ENCODE results near the gene FOXL1. TPM values are rescaled to one million over a fixed set of nuclear protein-coding genes. Genes with fewer than 3 reads are reported as not detected.

FOXL1 gene
- total and polyA plus RNA-seq, 12 donors: 0.40 to 1.9 (median 0.84) TPM

- no peak for DNase-seq
- intact Hi-C loops (cut with DNase I): loop anchor here in 6 of 10 donors (5.0 to 10.0 kb wide), 4 partner anchors 93 to 263 kb away; no protein-coding TSS in a partner anchor
- peak overlapping the region in 9 of 10 donors; percentile 33 to 66 (median 60) for H3K4me3 ChIP-seq
- H3K36me3 ChIP-seq: no peaks in the 10 kb centered on the region
- WGBS, 2 donors: 52 to 54% methylated on average over 10 of the region's 10 CpGs
- TF ChIP-seq CTCF (IDR thresholded peaks at IDR 0.05): no peak
- no peak for ATAC-seq
- H3K4me1 ChIP-seq: peaks cover 0 to 44% (median 13%) of the 10 kb centered on the region in 9 donors
- H3K27ac ChIP-seq: peak overlapping the region in 8 of 10 donors; percentile 13 to 90 (median 72)
- peaks cover 3 to 100% (median 92%) of the 10 kb centered on the region in 7 donors for H3K27me3 ChIP-seq
- no peaks in the 10 kb centered on the region for H3K9me3 ChIP-seq
These were observed 6.8 kb upstream of the FOXL1 start for GRCh38 chr16:86571530-86571915.

- no peak for ATAC-seq
- Histone ChIP-seq H3K27ac (peak overlapping the region in 5 of 10 donors; percentile 13 to 90 (median 82)), H3K4me3 (peak overlapping the region in 8 of 10 donors; percentile 33 to 66 (median 60)), H3K27me3 (peaks cover 7 to 100% (median 93%) of the 10 kb centered on the region in 7 donors), H3K4me1 (peaks cover 0 to 46% (median 17%) of the 10 kb centered on the region in 9 donors), H3K9me3 (no peaks in the 10 kb centered on the region), H3K36me3 (no peaks in the 10 kb centered on the region)
- DNase-seq: no peak
- intact Hi-C loops (cut with DNase I): loop anchor here in 6 of 10 donors (5.0 to 10.0 kb wide), 4 partner anchors 93 to 263 kb away; no protein-coding TSS in a partner anchor
- TF ChIP-seq CTCF (IDR thresholded peaks at IDR 0.05): no peak
- 60 to 67% methylated on average over 12 of the region's 12 CpGs for WGBS, 2 donors
These were observed 6.3 kb upstream of the FOXL1 start for GRCh38 chr16:86572041-86572521.

- peak overlapping the region in 3 of 10 donors; percentile 25 to 90 (median 86) for H3K27ac ChIP-seq
- intact Hi-C loops (cut with DNase I): loop anchor here in 6 of 10 donors (5.0 to 10.0 kb wide), 4 partner anchors 92 to 262 kb away; no protein-coding TSS in a partner anchor
- peak overlapping the region in 1 of 10 donors; percentile 64 for H3K4me3 ChIP-seq
- DNase-seq (no peak), ATAC-seq (no peak)
- TF ChIP-seq CTCF (IDR thresholded peaks at IDR 0.05): no peak
- H3K4me1 ChIP-seq: peaks cover 0 to 49% (median 20%) of the 10 kb centered on the region in 9 donors
- WGBS, 2 donors: 81 to 85% methylated on average over 8 of the region's 8 CpGs
- H3K9me3 ChIP-seq: no peaks in the 10 kb centered on the region
- no peaks in the 10 kb centered on the region for H3K36me3 ChIP-seq
- H3K27me3 ChIP-seq: peaks cover 7 to 100% (median 93%) of the 10 kb centered on the region in 7 donors
These were observed 5.7 kb upstream of the FOXL1 start for GRCh38 chr16:86572606-86573005.

- Histone ChIP-seq H3K36me3 (no peaks in the 10 kb centered on the region), H3K9me3 (no peaks in the 10 kb centered on the region), H3K4me3 (no peak overlapping the region), H3K4me1 (peaks cover 0 to 54% (median 21%) of the 10 kb centered on the region in 9 donors), H3K27ac (peak overlapping the region in 3 of 10 donors; percentile 16 to 90 (median 25)), H3K27me3 (peaks cover 7 to 100% (median 96%) of the 10 kb centered on the region in 7 donors)
- ATAC-seq: no peak
- intact Hi-C loops (cut with DNase I): loop anchor here in 6 of 10 donors (5.0 to 10.0 kb wide), 4 partner anchors 92 to 262 kb away; no protein-coding TSS in a partner anchor
- DNase-seq: no peak
- 51 to 64% methylated on average over 8 of the region's 8 CpGs for WGBS, 2 donors
- TF ChIP-seq CTCF (IDR thresholded peaks at IDR 0.05): no peak
These were observed 5.1 kb upstream of the FOXL1 start for GRCh38 chr16:86573215-86573614.

Measured in heart right ventricle (tissue), 16 donors.